Muscle of leg (tissue), 16 donors: ENCODE results near the gene THAP7. TPM values are rescaled to one million over a fixed set of nuclear protein-coding genes. Genes with fewer than 3 reads are reported as not detected.
A peak's percentile ranks its signal among the peaks of the same experiment; 100 is the strongest.
"Not testable (repeated sequence)": the region's sequence is repeated elsewhere in the genome, so short reads cannot be mapped to it uniquely, and the experiment has no call there.

Experiments used
- DNase-seq: peaks from one replicate; pipeline ENCODE4 v3.0.0; 2013
- H3K27ac ChIP-seq: one replicate; pipeline ENCODE4 v1.5.1; 2013; ENCODE audit warnings: mild to moderate bottlenecking, low read length, control low read depth
- H3K27me3 ChIP-seq: one replicate; pipeline ENCODE4 v1.6.1; 2013; ENCODE audit warnings: low read length; ENCODE audit not compliant: control insufficient read depth, insufficient read depth
- H3K36me3 ChIP-seq: one replicate; pipeline ENCODE4 v1.6.1; 2013; ENCODE audit warnings: low read length; ENCODE audit not compliant: control insufficient read depth, insufficient read depth
- H3K4me1 ChIP-seq: one replicate; pipeline ENCODE4 v1.6.1; 2013; ENCODE audit warnings: low read length; ENCODE audit not compliant: control insufficient read depth, insufficient read depth
- H3K4me3 ChIP-seq: one replicate; pipeline ENCODE4 v1.5.1; 2013; ENCODE audit warnings: low read length, control low read depth
- H3K9me3 ChIP-seq: replicated peaks from 2 replicates; pipeline ENCODE4 v1.6.1; 2013; ENCODE audit warnings: low read depth, low read length; ENCODE audit not compliant: control insufficient read depth
- WGBS: methylation state at CpG from one replicate; pipeline ENCODE4 v1.1.5; 2013; ENCODE audit warnings: missing lambda C conversion rate; ENCODE audit not compliant: insufficient coverage; 5-methylcytosine and 5-hydroxymethylcytosine counted together
- long read RNA-seq, 11 donors: transcript quantifications; one replicate each; lab custom pipeline, GENCODE V29; 2026
- polyA plus RNA-seq, 8 donors: library from polyadenylated mRNA; unstranded; fragments of 120-200 nt; gene quantifications; one replicate each; pipeline versions ENCODE4 v1.2.1 to v1.2.3, GENCODE V29; 2013; ENCODE audit warnings: inconsistent platforms in 1 of 8, low replicate concordance in 1 of 8; ENCODE audit not compliant: insufficient read length in 8 of 8, insufficient read depth in 1 of 8
- total RNA-seq: library from RNA; stranded (reverse); fragments of 120-200 nt; gene quantifications from one replicate; pipeline ENCODE4 v1.2.4, GENCODE V29; 2013

The THAP7 gene
- 20.9 TPM for total RNA-seq
- polyA plus RNA-seq = 10 to 100 TPM; 18.8 to 22.1 (median 19.9) TPM
- long read RNA-seq, donor 1, partial matches to known transcripts = 0 of 3 reads
- long read RNA-seq, donor 1, other reads (novel, unspliced or antisense) = 0 of 3 reads
- long read RNA-seq, donor 2, partial matches to known transcripts = 0 of 2 reads
- long read RNA-seq, donor 2, other reads (novel, unspliced or antisense) = 0 of 2 reads
- long read RNA-seq, donor 3, transcript THAP7-204 (2 exons, 1,809 nt) = major isoform, 6 of 14 reads
- long read RNA-seq, donor 3, partial matches to known transcripts = 0 of 14 reads
- long read RNA-seq, donor 3, other reads (novel, unspliced or antisense) = 0 of 14 reads
- long read RNA-seq, donor 4, transcript THAP7-208 (3 exons, 1,957 nt) = major isoform, 6 of 8 reads
- long read RNA-seq, donor 4, partial matches to known transcripts = 0 of 8 reads
- long read RNA-seq, donor 4, other reads (novel, unspliced or antisense) = 0 of 8 reads
- long read RNA-seq, donor 5, transcript THAP7-208 (3 exons, 1,957 nt) = minor isoform, 9 of 28 reads
- long read RNA-seq, donor 5, transcript THAP7-202 (5 exons, 1,144 nt) = major isoform, 11 of 28 reads
- long read RNA-seq, donor 5, transcript THAP7-204 (2 exons, 1,809 nt) = minor isoform, 5 of 28 reads
- long read RNA-seq, donor 5, partial matches to known transcripts = 0 of 28 reads
- long read RNA-seq, donor 5, other reads (novel, unspliced or antisense) = 0 of 28 reads
- long read RNA-seq, donor 6, transcript THAP7-202 (5 exons, 1,144 nt) = minor isoform, 7 of 24 reads
- long read RNA-seq, donor 6, transcript THAP7-204 (2 exons, 1,809 nt) = minor isoform, 6 of 24 reads
- long read RNA-seq, donor 6, transcript THAP7-201 (4 exons, 1,213 nt) = major isoform, 8 of 24 reads
- long read RNA-seq, donor 6, partial matches to known transcripts = 0 of 24 reads
- long read RNA-seq, donor 6, other reads (novel, unspliced or antisense) = 0 of 24 reads
- long read RNA-seq, donor 7, transcript THAP7-202 (5 exons, 1,144 nt) = major isoform, 6 of 18 reads
- long read RNA-seq, donor 7, transcript THAP7-201 (4 exons, 1,213 nt) = major isoform, 6 of 18 reads
- long read RNA-seq, donor 7, partial matches to known transcripts = 0 of 18 reads
- long read RNA-seq, donor 7, other reads (novel, unspliced or antisense) = 0 of 18 reads
- long read RNA-seq, donor 8, partial matches to known transcripts = 0 of 6 reads
- long read RNA-seq, donor 8, other reads (novel, unspliced or antisense) = 0 of 6 reads
- long read RNA-seq, donor 9, partial matches to known transcripts = 0 of 11 reads
- long read RNA-seq, donor 9, other reads (novel, unspliced or antisense) = 0 of 11 reads
- long read RNA-seq, donor 10, transcript THAP7-204 (2 exons, 1,809 nt) = major isoform, 5 of 12 reads
- long read RNA-seq, donor 10, partial matches to known transcripts = 0 of 12 reads
- long read RNA-seq, donor 10, other reads (novel, unspliced or antisense) = 0 of 12 reads
- long read RNA-seq, donor 11, partial matches to known transcripts = 0 of 10 reads
- long read RNA-seq, donor 11, other reads (novel, unspliced or antisense) = 0 of 10 reads

- Histone ChIP-seq H3K36me3 (peaks cover 42% of the 10 kb centered on the region), H3K27ac (peak within 1 kb of the TSS; percentile 100), H3K4me3 (peak within 1 kb of the TSS; percentile 68), H3K4me1 (peaks cover 28% of the 10 kb centered on the region), H3K9me3 (no peaks in the 10 kb centered on the region), H3K27me3 (no peaks in the 10 kb centered on the region)
- WGBS = under 1% methylated on average over 81 of the region's 83 CpGs
- DNase-seq = peak; percentile 98
These were observed at the start of gene THAP7 for GRCh38 chr22:21001601-21002325. Gene THAP7 (minus strand): TSS chr22:21002118. CDS start chr22:21001911, 207 bp downstream.

DNA sequence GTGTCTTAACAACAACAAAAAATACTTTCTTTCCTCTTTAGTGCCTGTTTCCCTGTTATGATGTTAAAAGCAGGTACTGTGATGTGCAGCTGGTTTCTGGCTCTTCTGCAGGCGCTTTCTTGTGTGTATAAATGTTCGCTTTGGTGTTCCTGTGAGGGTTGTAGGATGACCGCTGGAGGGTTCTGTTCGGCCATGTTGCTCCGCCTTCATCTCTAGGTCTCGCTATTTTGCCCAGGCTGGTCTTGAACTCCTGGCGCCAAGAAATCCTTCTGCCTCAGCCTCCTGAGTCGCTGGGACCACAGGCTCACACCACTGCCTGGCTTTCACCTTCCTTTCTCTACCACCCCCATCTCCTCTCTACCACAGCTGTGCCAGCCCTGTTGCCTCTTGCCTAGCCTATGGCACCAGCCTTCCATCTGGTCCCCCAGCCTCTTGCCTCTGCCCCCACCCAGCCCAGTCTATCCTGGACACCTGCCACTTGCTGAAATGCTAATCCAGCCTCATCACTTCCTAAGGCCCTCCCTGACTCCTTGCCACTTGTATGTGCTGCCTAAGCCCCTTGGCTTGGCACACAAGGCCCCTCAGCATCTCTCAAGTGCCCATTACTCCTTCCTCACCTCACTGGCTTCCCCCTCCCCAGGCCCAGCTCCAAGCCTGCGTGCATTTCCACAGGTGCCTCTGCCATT lies 49.4 kb upstream of the THAP7 start:
- no peak for DNase-seq
- Histone ChIP-seq H3K36me3 (no peaks in the 10 kb centered on the region), H3K27me3 (no peaks in the 10 kb centered on the region), H3K4me1 (peaks cover under 1% of the 10 kb centered on the region), H3K4me3 (no peak overlapping the region), H3K27ac (no peak overlapping the region), H3K9me3 (no peaks in the 10 kb centered on the region)
- 77% methylated on average over 6 of the region's 9 CpGs for WGBS

- peaks cover 23% of the 10 kb centered on the region for H3K4me1 ChIP-seq
- H3K36me3 ChIP-seq, H3K4me3 ChIP-seq, H3K27me3 ChIP-seq, H3K9me3 ChIP-seq, DNase-seq, H3K27ac ChIP-seq: not testable (repeated sequence)
- WGBS = no CpG with 5 or more reads among the region's 12 CpGs
These were observed 47.0 kb upstream of the THAP7 start for GRCh38 chr22:21048965-21049364.

DNA sequence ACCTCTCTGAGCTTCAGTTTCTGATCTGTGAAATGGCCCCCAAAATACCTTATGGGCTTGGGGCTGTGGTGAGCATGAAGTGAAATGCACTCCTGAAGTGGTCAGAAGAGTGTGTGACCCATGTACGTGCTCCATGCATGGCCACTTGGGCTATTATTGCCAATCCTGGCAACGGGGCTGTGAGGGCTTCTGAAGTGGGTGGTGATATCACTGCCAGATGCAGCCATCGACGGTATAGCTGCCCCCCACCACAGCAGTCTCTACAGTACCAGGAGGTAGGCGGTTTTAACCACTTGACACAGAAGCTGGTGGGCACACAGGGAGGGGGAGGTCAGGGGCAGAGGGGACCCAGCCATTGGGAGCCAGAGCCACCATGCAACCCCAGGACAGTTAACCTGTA lies 46.5 kb upstream of the THAP7 start:
- not testable (repeated sequence) for H3K4me3 ChIP-seq, H3K27me3 ChIP-seq, H3K36me3 ChIP-seq, H3K27ac ChIP-seq, H3K9me3 ChIP-seq, DNase-seq
- WGBS = 33% methylated on average over 2 of the region's 5 CpGs
- peaks cover 28% of the 10 kb centered on the region for H3K4me1 ChIP-seq

DNA sequence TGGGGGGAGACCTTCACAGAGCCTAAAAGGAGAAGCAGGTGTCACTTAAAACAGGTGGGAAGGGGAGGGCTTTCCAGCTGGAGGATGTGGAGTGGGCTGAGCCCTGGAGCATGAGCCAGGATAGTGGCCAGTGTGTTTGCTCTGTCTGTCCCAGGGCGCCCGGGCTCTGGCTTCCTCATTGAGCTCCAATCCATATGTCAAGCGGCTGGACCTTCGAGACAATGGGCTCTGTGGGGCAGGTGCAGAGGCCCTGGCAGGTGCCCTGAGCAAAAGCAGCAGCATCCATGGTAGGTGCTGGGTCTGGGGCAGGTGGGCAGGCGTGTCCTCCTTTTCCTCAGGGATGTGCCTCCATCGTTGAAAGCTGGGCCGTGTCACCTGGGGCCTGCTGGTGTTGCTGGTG lies 45.8 kb upstream of the THAP7 start:
- 71% methylated on average over 5 of the region's 7 CpGs for WGBS
- no peak overlapping the region for H3K4me3 ChIP-seq
- H3K36me3 ChIP-seq = no peaks in the 10 kb centered on the region
- no peaks in the 10 kb centered on the region for H3K27me3 ChIP-seq
- peaks cover 33% of the 10 kb centered on the region for H3K4me1 ChIP-seq
- H3K27ac ChIP-seq = no peak overlapping the region
- H3K9me3 ChIP-seq = no peaks in the 10 kb centered on the region
- no peak for DNase-seq

GRCh38 chr22:21047035-21047661 lies 45.2 kb upstream of the THAP7 start:
- H3K9me3 ChIP-seq = no peaks in the 10 kb centered on the region
- H3K27ac ChIP-seq = no peak overlapping the region
- no peaks in the 10 kb centered on the region for H3K27me3 ChIP-seq
- no peak for DNase-seq
- H3K36me3 ChIP-seq = no peaks in the 10 kb centered on the region
- H3K4me1 ChIP-seq = peaks cover 33% of the 10 kb centered on the region
- no peak overlapping the region for H3K4me3 ChIP-seq
- WGBS = 89% methylated on average over 12 of the region's 14 CpGs

DNA sequence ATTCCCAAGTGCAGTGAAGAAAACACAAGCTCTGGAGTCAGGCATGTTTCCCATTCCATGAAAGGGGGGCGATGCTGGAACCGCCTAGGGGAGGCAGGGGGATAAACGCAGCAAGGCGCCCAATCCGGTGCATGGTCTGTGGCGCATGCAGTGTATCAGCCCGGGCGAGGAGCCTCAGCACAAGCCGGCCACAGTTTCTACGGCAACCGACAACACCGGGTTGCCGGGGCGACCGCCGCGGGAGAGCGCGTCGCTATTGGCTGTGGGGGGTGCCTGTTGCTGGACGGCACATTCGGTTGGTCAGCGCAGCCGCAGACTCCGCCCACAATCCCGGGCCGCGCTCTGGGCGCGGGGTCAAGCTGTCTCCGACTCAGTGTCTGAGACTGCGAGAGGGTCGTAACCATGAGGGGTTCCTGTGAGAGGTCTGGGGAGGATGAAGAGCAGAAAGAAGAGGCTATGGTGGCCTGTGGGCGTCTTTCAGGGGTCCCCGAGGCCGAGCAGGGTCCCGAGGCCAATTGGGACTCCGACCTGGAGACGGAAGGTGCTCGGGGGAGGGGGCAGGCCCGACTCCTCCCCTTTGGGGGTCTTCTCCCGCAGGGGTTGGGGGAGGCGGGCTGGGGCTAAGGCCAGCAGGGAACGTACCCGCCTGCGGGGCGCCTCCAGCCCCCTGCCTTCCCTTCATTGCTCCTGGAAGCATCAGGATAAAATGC lies 43.8 kb upstream of the THAP7 start, which contains the start of gene LRRC74B:
Gene LRRC74B, plus strand, starts transcription at position 362 of the 710 bp plus-strand sequence. Its CDS starts 41 bp downstream, at position 403.
- Histone ChIP-seq H3K4me3 (peak within 1 kb of the TSS; percentile 51), H3K36me3 (no peaks in the 10 kb centered on the region), H3K4me1 (peaks cover 33% of the 10 kb centered on the region), H3K9me3 (no peaks in the 10 kb centered on the region), H3K27ac (peak within 1 kb of the TSS; percentile 81), H3K27me3 (no peaks in the 10 kb centered on the region)
- WGBS = under 1% methylated on average over 26 of the region's 47 CpGs
- peak; percentile 94 for DNase-seq
